Ramos (cell line): ENCODE data around the gene NR3C1.

Experiments
- in situ Hi-C: fragments of 300-500 bp; cut with MboI; formaldehyde crosslinking; loops from one replicate; pipeline ENCODE4 v1.14.3; 2022; ENCODE audit warnings: low sequenced_read_pairs; ENCODE audit not compliant: unreplicated experiment

NR3C1 gene

DNA sequence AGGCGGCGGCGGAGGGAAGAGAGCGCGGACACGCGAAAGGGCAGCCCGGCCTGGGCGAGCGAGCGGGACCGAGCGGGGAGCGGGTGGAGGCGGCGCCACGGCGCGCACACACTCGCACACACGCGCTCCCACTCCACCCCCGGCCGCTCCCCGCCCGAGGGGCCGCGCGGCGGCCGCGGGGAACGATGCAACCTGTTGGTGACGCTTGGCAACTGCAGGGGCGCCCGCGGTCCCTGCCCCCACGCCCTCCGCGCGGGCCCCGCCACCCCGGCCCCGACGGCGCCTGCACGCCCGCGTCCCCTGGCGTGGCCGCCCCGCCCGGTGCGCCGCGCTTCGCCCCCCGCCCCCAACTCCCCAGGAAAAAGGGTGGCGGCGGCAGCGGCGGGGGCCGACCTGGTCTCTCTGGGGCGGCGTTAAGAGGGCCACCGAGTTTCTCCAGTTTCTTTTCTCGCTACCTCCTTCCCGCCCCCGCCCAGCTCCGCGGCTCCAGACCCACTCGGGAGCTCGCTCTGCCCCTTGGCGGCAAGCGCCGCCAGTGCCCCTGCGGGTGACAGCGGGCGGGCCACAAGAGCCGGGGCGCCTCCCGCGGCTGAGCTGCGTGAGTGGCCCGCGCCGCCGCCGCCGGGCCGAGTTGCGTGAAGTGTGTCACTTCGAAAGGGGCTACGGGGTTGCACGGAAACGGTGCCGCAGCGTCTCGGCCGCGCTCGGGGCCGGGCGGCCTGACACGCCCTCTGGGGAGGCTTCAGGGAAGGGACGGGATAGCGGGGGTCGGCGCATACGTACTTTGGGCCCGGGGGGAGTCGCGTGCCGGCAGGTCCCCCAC lies at the start of gene NR3C1:
Gene NR3C1, minus strand, starts transcription at position 94 of the 823 bp plus-strand sequence. CDS start 2,847 bp downstream, outside the sequence.
- in situ Hi-C loops = loop anchor here (25.0 kb wide), 2 partner anchors 392 to 408 kb away; partner anchors contain the start of gene HMHB1

DNA sequence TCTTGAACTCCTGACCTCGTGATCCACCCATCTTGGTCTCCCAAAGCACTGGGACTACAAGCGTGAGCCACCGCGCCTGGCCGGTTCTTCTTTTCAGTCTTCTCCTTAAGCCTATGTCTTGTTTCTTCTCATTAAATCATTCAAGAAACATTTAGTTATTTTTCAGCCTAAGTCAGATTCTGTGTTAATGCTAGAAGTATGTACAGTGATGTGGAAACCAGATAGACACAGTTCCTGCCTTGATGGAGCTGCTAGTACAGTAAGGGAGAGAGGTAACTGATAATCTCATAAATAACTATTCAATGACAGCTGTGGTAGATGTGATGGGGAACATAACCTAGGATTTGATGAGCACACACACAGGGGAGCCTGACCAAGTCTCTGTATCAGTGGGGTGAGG lies 46.3 kb upstream of the NR3C1 start:
- in situ Hi-C loops = no loop called here

DNA sequence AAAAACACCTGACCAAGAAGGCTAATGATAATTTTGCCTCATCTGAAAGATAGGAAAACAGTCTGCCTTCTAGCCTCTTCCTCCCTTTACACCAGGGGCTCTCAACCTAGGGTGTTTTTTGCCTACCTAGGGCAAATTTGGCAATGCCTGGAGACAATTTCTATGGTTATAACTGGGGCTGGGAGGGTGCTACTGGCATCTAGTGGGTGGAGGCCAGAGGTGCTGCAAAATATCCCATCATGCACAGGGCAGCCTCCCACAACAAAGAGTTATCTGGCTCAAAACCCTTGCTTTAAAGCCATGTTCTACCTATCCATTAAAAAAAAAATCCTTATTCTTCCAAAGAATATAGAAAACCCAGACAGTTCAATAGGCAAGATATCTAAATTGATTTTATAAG lies 45.0 kb upstream of the NR3C1 start:
- in situ Hi-C loops = no loop called here

DNA sequence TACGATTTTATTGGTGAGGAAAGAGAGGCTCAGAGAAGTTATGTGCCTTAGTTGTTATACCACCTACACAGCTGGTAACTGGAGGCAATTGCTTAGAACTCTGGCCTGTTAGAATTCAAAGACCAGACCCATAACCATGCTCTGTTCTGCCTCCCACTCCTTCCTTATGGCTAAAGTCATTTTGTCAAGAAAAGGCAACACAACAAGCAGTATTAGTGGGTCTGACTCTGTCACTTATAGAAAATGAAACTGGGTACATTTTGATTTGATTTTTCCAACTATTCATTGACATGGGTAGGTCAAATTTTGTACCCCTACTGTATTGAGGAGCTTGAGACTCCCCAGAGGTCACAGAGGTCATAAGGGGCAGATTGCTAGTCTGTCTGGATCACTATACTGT lies 44.5 kb upstream of the NR3C1 start:
- in situ Hi-C loops = no loop called here

DNA sequence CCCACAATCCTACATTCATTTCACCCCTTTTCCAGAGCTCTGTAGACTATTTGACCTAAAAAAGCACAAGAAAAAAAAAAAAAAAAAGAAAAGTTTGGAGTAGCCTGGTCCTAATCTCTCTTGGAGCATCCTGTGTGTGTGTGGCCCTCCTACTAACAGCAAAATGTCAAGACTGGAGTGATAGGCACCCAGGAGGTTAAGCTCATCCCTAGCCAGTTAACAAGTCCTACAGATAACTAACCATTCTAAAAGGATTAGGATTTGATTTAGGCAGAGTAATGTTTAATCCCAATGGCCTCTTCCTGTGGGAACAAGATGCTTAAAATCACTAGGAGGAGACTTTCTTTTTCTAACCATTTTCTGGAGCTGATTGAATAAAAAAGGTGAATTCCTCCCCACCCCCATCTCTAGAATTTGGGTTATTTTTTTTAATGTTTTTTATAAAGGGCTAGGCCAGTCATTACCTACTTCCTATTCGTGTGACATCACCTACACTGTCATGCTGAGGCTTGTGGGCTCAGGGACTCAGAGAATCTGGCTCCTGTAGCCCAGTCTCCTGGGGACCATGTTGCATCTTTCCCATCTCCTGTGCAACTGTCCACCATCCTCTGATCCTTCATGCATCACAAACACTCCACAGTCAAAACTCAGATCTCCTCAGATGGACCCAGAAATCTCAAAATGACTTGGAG lies 43.2 kb upstream of the NR3C1 start:
- in situ Hi-C loops = no loop called here

DNA sequence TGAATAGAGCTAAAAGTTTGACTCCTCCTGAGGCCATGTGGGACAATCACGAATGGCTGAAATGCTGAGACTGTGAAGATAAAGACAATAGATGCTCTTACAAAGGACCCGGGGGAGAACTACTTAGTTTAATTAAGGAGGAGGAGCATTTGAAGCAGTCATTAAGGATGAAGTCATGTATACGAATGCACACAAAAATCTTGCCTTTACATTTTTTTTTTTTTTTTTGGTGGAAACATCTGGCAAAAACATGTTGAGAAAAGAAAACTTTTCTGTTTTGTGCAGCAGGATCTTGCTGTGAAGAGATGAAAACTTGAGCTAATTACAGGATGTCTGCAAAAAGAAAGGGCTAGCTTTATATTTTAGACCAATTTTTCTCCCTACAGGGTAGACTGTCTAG lies 42.3 kb upstream of the NR3C1 start:
- in situ Hi-C loops = no loop called here

DNA sequence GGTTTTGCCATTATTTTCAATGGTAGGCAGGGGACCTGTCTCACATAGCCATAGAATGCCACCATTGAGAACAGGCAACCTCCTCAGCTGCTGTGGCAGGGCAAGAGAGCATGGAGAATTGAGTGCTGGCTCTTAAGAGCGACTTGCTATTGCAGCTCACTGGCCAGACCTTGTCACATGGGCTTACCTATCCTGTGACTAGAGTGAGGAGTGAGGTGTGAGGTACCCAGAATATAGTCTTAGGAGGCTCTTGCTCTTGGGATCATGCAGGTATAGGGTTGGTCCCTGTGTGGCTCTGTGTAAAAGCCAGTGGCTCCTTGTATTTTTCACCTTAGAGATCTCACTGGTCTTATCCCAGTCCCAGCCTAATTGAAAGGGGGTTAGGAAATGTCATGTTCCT lies 39.8 kb upstream of the NR3C1 start:
- in situ Hi-C loops = no loop called here

DNA sequence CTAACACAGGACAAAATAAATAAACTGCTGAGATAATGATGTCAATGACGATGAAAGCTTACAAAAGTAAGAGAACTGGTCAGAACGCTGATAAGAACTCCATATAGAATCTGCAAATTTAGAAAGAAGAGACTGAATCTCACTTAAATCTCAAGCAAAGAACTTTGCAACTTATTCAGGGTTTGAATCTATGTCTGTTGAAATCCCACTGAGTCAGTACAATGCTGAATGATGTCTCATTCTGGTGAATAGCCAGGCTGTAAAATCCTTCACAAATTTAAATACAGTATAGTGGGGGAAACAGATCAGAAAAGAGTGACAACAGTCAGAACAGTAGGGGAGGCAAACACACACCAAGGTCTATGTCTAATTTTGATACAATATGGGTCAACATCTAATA lies 38.9 kb upstream of the NR3C1 start:
- in situ Hi-C loops = no loop called here

DNA sequence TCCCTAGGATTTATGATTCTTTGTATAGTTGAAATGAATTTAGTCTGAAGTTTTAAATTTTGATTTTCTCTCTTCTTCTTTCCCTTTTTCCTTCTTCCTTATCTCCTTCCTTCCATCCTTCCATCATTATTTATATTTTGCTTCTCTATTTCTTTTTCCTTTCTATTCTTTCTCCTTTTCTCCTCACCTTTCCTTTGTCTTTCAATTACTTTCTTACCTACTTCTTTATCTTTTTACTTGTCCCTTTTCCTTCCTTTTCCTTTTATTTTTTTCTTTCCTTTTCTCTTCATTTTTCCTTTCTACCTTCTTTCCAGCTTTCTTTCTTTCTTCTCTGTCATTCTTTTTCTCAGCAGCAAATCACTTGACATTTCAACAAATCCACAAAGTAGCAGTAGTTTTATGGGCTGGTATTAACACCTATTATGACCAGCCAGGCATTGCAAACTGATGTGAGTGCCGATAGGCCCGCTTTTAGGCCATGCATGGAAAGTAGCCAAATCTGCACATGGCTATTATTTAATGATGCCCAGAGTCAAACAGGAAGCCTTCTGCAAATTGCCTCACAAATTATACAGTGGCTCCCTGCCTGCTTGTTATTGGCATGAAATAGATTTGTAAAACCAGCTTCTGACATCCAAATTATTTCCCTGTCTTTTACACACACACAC lies 37.1 kb upstream of the NR3C1 start:
- in situ Hi-C loops = no loop called here

DNA sequence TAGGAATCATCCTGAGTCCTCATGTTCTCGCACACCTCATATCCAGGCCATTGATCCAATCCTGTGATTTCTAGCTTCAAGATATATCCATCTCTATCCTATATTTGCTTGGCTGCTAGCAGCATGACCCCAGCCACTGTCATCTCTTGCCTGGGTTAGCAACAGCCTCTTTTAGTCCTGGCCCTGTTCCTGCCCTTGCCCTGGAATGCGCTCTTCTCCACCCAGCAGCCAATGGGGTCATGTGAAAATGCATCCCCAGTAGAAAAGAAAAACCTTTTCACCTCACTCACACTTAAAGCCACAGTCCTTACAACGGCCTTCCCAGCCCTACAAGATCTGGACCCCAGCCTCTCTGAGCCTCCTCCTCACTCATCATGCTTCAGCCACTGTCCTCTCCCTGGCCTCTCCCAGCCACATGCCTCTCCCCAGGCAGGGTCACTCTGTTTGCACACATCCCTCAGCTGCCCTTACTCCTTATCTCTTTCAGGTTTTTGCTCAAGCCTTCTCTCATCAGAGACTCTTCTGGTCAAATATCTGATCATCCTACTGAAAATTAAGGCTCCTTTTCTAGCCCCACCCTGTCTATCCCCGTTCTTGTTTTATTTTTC lies 34.3 kb upstream of the NR3C1 start:
- in situ Hi-C loops = loop anchor here (10.0 kb wide), 1 partner anchor 157 kb away; no protein-coding TSS in a partner anchor

DNA sequence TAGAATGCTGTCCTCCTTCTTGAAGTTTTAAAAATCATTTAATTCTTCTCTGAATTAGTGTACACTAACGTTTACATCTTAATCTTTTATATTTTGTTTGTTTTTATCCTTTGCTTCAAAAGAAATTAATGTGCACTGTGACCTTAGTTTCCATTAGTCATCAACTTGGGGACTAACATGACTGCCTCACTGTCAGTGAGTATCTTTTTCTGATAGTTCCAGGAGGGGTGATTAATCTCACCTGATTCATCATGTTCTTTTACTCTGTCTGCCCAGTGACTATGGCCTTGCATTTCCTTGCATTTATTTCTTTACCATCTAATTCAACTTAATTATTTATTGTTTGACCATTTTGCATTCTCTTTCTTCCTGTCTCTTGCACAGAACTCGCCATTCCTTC lies 33.4 kb upstream of the NR3C1 start:
- in situ Hi-C loops = loop anchor here (10.0 kb wide), 1 partner anchor 158 kb away; no protein-coding TSS in a partner anchor

DNA sequence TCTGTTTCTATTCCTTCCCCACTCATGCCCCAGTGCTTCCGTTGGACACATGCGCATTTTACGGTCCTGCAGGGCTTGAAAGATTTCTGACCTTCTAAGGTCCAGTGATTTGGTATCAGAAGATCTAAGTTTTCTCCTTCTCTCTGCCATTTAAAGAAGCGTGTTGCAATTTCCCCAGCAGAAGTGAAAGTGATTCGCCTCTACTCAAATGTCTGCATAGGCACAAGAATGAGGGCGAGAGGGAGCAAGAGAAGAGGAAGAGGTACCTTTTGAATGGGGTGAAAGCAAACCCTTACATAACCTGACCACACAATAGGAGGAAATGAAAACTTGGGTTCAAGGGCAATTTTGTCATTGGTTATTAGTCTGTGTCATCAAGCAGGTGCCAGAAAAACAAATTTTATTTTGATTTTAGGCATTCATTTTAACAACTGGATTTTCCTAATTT lies 31.7 kb upstream of the NR3C1 start:
- in situ Hi-C loops = loop anchor here (10.0 kb wide), 1 partner anchor 160 kb away; no protein-coding TSS in a partner anchor

DNA sequence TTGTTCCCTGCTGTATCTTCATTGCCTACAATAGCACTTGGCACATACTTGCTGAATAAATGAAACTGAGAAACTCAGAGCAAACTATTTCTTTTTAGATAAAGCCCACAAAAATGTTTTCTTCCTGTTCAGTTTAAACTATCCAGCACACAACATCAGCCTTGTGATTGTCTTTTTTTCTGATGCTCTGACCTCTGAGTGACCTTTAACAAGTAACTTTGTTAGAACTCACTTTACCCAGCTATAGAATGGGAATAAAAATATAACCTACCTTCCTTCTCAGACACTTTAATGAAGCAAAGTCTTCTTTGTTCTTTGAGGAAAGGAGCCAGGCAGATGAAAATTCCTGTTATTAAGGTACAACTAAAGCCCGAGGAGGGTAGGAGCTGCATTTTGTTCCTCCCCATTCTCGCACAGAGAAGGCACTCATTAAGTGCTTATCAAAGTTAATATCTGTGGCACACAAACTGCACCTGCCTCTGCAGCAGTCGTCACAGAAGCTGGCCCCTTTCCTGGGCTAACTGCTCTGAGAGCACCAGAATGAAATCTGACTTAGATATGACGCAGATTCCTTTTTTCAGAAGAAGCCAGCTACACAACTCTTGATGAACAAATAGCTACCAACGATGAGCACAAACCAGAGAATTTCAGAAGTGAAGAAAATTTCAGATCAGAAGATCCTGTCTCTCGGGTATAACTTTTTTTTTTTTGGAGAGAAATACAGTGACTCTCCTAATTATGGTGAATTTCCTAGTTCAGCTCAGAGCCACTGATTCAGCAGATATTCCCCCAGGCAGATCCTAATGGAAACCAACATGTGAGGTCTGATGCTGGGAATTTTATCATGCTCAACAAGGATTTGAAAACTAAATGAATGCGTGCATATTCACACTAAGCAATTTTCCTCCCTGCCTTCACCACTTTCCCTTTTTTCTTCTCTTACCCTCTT lies 31.0 kb upstream of the NR3C1 start:
- in situ Hi-C loops = loop anchor here (10.0 kb wide), 1 partner anchor 160 kb away; no protein-coding TSS in a partner anchor

DNA sequence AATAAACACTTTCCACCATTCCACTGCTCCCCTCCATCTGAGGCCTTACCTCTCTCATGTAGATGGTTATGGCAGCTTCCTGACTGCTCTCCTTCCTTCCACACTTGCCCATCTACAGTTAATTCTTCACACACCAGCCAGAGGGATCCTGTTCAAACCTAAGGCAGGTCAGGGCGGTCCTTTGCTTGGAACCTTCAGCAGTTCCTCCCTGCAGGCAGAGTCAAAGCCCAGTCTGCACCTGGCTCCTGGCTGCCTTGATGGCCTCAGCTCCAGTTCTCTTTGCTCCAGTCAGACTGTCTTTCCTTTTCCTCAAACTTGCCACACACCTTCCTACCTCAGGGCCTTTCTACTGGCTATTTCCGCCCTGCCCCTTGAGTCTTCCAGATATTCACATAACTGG lies 30.2 kb upstream of the NR3C1 start:
- in situ Hi-C loops = loop anchor here (10.0 kb wide), 1 partner anchor 161 kb away; no protein-coding TSS in a partner anchor

DNA sequence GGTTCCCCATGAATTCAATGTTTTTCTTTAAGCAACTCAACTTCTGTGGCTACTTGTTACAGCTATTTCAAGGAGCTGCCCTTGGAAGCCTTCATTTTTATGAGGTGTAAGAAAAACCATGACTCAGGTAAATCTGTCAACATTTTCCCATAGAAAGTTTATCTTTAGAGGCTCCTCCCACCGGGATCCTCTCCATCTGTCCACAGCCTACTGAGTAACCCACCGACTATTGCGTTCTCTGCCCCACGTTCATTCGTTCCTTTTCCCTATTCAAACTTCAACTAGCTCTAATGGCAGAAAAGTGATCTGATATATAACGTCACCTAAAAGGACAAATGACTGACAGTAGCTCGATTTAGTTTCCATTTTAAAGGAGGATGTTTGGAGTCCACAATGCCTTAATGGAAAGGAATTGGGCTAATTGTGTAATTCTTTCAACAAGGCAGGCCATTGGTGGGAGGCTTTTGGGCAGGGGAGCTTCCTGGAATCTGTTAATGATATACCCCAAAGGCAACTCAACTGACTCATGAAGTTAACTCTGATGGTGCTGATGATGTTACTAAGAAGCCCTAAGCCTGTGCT lies 29.3 kb upstream of the NR3C1 start:
- in situ Hi-C loops = loop anchor here (10.0 kb wide), 1 partner anchor 162 kb away; no protein-coding TSS in a partner anchor

DNA sequence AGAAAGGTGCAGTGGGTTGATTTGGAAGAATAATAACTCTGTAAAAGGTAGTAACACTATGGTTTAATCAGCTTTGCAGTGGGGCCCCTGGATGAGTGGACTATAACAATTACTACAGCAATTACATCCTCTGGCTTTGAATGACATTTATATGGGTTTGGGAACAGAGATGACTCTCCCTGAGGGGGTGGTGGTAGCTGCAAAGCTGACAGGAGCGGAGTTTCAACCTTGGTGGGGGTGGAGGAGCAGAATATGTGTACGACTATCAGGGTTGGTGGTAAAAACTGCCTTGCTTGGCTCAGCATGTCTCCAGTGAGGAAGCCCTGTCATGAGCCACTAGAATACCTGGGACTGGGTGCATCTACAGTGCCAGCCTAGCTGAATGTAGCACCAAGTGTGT lies 28.3 kb upstream of the NR3C1 start:
- in situ Hi-C loops = loop anchor here (10.0 kb wide), 1 partner anchor 163 kb away; no protein-coding TSS in a partner anchor

DNA sequence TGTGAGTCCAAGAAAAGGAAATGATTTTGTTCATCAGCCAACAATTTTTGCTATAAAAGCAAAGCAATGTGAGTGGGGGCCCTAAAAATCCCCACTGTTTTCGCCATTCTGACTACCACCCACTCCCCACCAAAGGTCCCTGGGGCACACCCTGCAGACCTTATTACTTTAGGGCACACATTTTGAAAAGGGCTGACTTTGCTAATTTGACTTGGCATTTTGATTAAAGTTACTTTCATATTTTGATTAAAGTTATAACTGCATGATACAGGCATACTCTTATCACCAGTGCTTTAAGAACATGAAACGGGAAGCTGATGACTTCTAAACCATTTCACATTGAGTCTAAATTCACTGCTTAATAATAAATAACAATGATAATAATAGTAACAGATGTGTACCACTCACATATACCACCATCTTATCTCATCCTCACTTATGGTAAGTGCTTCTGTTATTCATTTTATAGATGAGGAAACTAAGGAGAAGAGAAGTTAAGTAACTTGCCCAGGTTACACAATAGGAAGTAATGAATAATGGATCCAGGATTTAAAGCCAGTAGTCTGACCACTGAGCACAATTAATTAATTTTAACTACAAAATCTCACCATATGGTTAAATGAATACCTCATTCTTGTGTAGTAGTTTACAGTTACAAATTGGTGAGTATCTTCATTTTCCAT lies 25.4 kb upstream of the NR3C1 start:
- in situ Hi-C loops = no loop called here

DNA sequence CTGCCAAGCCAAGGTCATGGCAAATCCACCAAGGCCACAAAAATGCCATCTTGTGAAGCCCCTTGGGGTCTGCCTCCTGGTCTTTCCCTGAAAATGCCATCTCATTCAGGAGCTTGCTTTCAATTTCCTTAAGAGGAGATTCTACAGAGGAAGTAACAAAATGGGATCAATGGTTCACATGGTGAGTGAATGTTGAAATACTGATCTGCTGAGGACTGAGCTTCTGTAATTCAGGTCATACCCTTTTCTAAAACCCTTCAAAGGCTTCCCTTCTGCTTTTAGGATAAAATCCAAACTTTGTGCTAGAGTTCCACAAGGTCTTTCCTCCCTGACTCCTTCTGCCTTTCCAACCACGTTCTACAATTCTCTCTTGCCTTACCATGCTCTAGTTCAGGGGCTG lies 24.7 kb upstream of the NR3C1 start:
- in situ Hi-C loops = no loop called here
